Transverse colon (tissue), 4 donors: ENCODE data around the gene ZSCAN1. TPM values are rescaled to one million over a fixed set of nuclear protein-coding genes. Genes with fewer than 3 reads are reported as not detected.

Experiments used
- DNase-seq: peaks from one replicate; pipeline ENCODE4 v3.0.0-alpha.2; 2019
- H3K27ac ChIP-seq, 4 donors: fragments of 200-600 bp; sonication (generic); 2 replicates each; pipeline ENCODE4 v1.5.1; 2016 to 2018; ENCODE audit warnings: inconsistent platforms in 4 of 4
- H3K27me3 ChIP-seq: fragments of 200-600 bp; sonication (generic); 2 replicates; pipeline ENCODE4 v1.5.1; 2017; ENCODE audit warnings: inconsistent platforms
- H3K36me3 ChIP-seq, 4 donors: fragments of 200-600 bp; sonication (generic); 2 replicates each; pipeline ENCODE4 v1.5.1; 2017 to 2019; ENCODE audit warnings: inconsistent platforms in 4 of 4
- H3K4me1 ChIP-seq, 4 donors: fragments of 200-600 bp; sonication (generic); 2 replicates each; pipeline ENCODE4 v1.5.1; 2017 to 2020; ENCODE audit warnings: inconsistent platforms in 4 of 4
- H3K4me3 ChIP-seq, 4 donors: fragments of 200-600 bp; sonication (generic); 1 replicate in 1 of 4; 2 replicates in 3 of 4; pipeline versions ENCODE4 v1.5.1 to v1.6.1; 2017 to 2019; ENCODE audit warnings: inconsistent platforms in 4 of 4
- H3K9me3 ChIP-seq, 2 donors: fragments of 200-600 bp; sonication (generic); 2 replicates each; pipeline ENCODE4 v1.5.1; 2017 to 2019; ENCODE audit warnings: inconsistent platforms in 2 of 2
- CTCF ChIP-seq, 5 experiments: fragments of 200-600 bp in 3 of 5; fragments of 450-650 bp in 2 of 5; sonication (generic) in 3 of 5; IDR thresholded peaks; 1 replicate in 2 of 5; 2 replicates in 3 of 5; pipeline ENCODE4 v1.5.1; 2016 to 2017; ENCODE audit warnings: antibody characterized with exemption in 5 of 5, inconsistent platforms in 3 of 5, mild to moderate bottlenecking in 2 of 5, moderate library complexity in 1 of 5
- EP300 ChIP-seq: sonication (generic); formaldehyde crosslinking; IDR thresholded peaks from one replicate; pipeline ENCODE4 v1.6.1; 2017; ENCODE audit warnings: antibody characterized with exemption, low read depth
- POLR2A ChIP-seq: fragments of 450-650 bp; IDR thresholded peaks from one replicate; pipeline ENCODE4 v1.6.1; 2016; ENCODE audit warnings: antibody characterized with exemption, mild to moderate bottlenecking, moderate library complexity
- POLR2AphosphoS5 ChIP-seq, 3 donors: sonication (generic); formaldehyde crosslinking; IDR thresholded peaks; one replicate each; pipeline ENCODE4 v1.6.1; 2016; ENCODE audit warnings: antibody characterized with exemption in 3 of 3
- WGBS, 2 donors: methylation state at CpG; one replicate each; pipeline ENCODE4 v1.1.5; 2018; ENCODE audit warnings: low coverage in 1 of 2; 5-methylcytosine and 5-hydroxymethylcytosine counted together
- in situ Hi-C, 4 donors: fragments of 200-750 bp; cut with MboI; loops; one replicate each; pipeline versions ENCODE4 v1.15.0 to v1.15.1; 2017; ENCODE audit warnings: low sequenced_read_pairs in 3 of 4, low pct_ligation_motif_present in 1 of 4, low pct_unique_long_range_greater_than_20kb in 1 of 4
- intact Hi-C: fragments of 100-400 bp; cut with DNase I; formaldehyde crosslinking; loops from one replicate; pipeline ENCODE4 v1.15.1; 2023; ENCODE audit warnings: low total_unique reads
- total RNA-seq, 4 donors: library from RNA; depleted of rRNA; stranded (reverse); fragments of >200 nt; gene quantifications; one replicate each; pipeline ENCODE4 v1.1.0, GENCODE V29; 2016

Gene ZSCAN1
- total RNA-seq, 4 donors from 2014 or later, result not detected

GRCh38 chr19:58034477-58034793 lies 610 bp downstream of the ZSCAN1 start:
- in situ Hi-C loops, result no loop called here
- Histone ChIP-seq H3K27ac (peak overlapping the region in 1 of 4 donors; percentile 63), H3K4me3 (peak overlapping the region in 2 of 4 donors; percentile 35 to 48), H3K9me3 (peaks cover 6 to 7% of the 10 kb centered on the region in 2 donors), H3K36me3 (no peaks in the 10 kb centered on the region), H3K27me3 (no peaks in the 10 kb centered on the region), H3K4me1 (no peaks in the 10 kb centered on the region)
- 35% methylated on average over 12 of the region's 20 CpGs; no CpG with 5 or more reads in 1 of the 2 donors for WGBS, 2 donors
- TF ChIP-seq CTCF (IDR thresholded peaks at IDR 0.05) (no peak), POLR2AphosphoS5 (IDR thresholded peaks at IDR 0.05) (no peak), POLR2A (no peak), EP300 (no peak)
- intact Hi-C loops, result no loop called here
- no peak for DNase-seq

DNA sequence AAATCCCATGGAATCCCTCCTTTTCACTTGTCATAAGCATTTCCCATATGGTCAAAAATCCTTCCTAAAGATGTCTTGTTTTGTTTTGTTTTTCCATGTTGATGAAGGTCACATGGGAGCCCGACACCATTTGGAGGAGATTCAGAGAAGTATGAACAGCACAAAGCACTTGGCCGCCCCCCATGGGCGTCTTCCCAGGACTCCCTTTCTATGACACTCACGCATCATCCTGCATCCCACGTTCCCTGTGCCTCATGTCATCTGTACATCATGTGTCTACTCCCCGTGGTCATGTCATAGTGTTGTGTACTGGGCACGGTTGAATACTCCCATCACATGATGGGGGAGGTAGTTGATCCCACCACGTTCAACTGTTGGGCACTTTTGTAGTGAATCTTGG lies 2.0 kb downstream of the ZSCAN1 start:
- intact Hi-C loops (no loop called here), in situ Hi-C loops (no loop called here)
- Histone ChIP-seq H3K36me3 (no peaks in the 10 kb centered on the region), H3K9me3 (peaks cover 6 to 14% of the 10 kb centered on the region in 2 donors), H3K27me3 (no peaks in the 10 kb centered on the region), H3K27ac (no peak overlapping the region), H3K4me3 (no peak overlapping the region), H3K4me1 (no peaks in the 10 kb centered on the region)
- no peak for TF ChIP-seq EP300
- TF ChIP-seq POLR2A, result no peak
- TF ChIP-seq CTCF (IDR thresholded peaks at IDR 0.05), result no peak
- no peak for TF ChIP-seq POLR2AphosphoS5 (IDR thresholded peaks at IDR 0.05)
- no peak for DNase-seq
- WGBS, 2 donors, result 62 to 73% methylated on average over 6 to 8 of the region's 8 CpGs

- H3K4me1 ChIP-seq, result no peaks in the 10 kb centered on the region
- no peaks in the 10 kb centered on the region for H3K27me3 ChIP-seq
- intact Hi-C loops (no loop called here), in situ Hi-C loops (no loop called here)
- no peaks in the 10 kb centered on the region for H3K36me3 ChIP-seq
- no peak for DNase-seq
- H3K4me3 ChIP-seq, result no peak overlapping the region
- H3K9me3 ChIP-seq, result peaks cover 7 to 29% of the 10 kb centered on the region in 2 donors
- WGBS, 2 donors, result 57% methylated on average over 43 of the region's 44 CpGs; no CpG with 5 or more reads in 1 of the 2 donors
- TF ChIP-seq CTCF (IDR thresholded peaks at IDR 0.05), result no peak
- H3K27ac ChIP-seq, result no peak overlapping the region
Measured at GRCh38 chr19:58037927-58038687, 4.3 kb downstream of the ZSCAN1 start.

- Histone ChIP-seq H3K4me3 (no peak overlapping the region), H3K36me3 (no peaks in the 10 kb centered on the region), H3K9me3 (peaks cover 8 to 33% of the 10 kb centered on the region in 2 donors), H3K27me3 (no peaks in the 10 kb centered on the region), H3K27ac (no peak overlapping the region), H3K4me1 (no peaks in the 10 kb centered on the region)
- TF ChIP-seq EP300, result no peak
- TF ChIP-seq CTCF (IDR thresholded peaks at IDR 0.05), result no peak
- TF ChIP-seq POLR2AphosphoS5 (IDR thresholded peaks at IDR 0.05), result no peak
- TF ChIP-seq POLR2A, result no peak
- 41% methylated on average over 8 of the region's 8 CpGs; no CpG with 5 or more reads in 1 of the 2 donors for WGBS, 2 donors
- intact Hi-C loops (no loop called here), in situ Hi-C loops (no loop called here)
- DNase-seq, result no peak
Measured at GRCh38 chr19:58038688-58039204, 4.9 kb downstream of the ZSCAN1 start.
